ENCODE measurements around the gene ALK.

ALK gene

DNA sequence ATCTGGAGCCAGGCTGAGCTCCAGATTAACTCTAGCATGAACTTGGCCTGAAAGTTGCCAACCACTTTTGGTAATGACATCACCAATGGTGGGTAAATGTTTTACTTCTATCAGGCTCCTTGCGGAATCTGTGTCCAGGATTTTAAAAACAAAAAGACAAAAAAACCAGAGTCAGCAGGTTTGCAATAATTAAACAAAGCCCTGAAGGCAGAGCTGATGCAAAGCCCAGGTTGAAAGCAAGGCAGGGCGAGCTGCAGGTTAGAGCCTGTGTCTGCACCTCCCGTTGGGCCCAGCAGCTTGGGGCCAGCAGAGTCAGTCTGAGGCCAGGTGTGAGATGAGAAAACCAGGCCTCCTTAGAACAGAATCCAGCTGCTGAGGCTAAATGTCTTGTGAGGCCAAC is 29.1 kb upstream of the ALK start:
- no peak for TF ChIP-seq CTCF (IDR thresholded peaks at IDR 0.05; ENCODE audit: borderline replicate concordance, insufficient read depth, low read depth, low read length)
- H3K4me3 ChIP-seq (ENCODE audit: low read depth, low read length), result no peak overlapping the region

DNA sequence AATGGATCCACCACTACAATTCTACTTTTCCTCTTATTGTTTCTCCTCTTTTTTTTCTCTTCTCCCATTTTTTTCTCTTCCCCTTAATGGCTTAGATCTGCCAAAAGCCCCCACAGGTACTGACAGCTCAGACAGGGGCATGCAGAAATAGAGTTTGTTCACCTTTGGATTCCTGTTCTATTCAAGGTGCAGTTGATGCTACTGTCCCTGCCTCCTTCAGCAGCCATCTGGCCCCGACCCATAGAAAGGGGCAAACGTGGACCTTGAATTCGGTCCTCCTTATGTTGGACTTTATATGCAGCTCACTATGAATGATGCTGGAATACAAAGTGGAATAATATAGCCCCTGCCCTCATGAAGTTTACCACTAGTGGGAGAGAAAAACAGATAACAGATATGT is 27.7 kb upstream of the ALK start:
- TF ChIP-seq CTCF (IDR thresholded peaks at IDR 0.05; ENCODE audit: borderline replicate concordance, insufficient read depth, low read depth, low read length), result no peak

DNA sequence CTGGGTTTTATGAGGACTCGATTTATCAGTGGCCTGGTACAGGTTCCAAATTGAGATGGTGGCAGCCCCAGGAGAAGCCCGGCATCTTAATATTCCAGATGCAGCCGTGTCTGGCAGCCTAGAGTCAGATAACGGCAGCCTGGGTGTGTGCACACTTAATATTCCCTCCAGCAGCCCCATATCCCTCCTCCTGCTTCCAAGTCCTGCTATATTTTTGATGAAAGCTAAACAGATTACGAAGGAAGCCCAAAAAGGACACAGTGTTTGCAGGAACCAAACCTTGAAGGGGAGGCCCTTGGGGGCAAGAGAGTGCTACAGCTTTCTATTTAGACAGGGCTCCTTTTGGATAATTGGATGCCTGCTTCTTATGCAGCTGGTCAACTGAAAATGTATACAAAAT is 25.1 kb upstream of the ALK start:
- H3K4me3 ChIP-seq (ENCODE audit: low read depth, low read length), result no peak overlapping the region
- no peak for TF ChIP-seq CTCF (IDR thresholded peaks at IDR 0.05; ENCODE audit: borderline replicate concordance, insufficient read depth, low read depth, low read length)

More for the DNA sequence above, 27.7 kb upstream of the ALK start:
- H3K4me3 ChIP-seq (ENCODE audit: low read depth, low read length), result no peak overlapping the region

DNA sequence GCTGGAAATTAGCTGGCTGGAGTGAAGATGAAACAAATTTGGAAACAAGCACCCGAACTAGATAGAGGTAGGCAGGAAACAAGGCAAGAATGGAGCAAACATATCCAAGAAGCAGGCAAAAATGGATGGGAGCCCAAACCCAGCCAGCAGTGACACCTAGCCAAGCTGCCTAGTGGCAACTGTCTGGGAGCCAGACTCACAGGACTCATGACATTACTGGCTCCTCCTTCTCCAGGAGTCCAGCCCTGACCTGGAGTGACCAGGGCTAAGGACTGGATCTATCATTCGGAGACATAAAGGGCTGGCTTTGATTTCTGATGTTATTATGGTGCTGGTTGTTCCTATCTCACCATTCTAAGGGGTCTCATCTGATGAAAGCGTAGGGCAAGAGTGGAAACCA is 21.3 kb upstream of the ALK start:
- H3K4me3 ChIP-seq (ENCODE audit: low read depth, low read length), result no peak overlapping the region
- TF ChIP-seq CTCF (IDR thresholded peaks at IDR 0.05; ENCODE audit: borderline replicate concordance, insufficient read depth, low read depth, low read length), result no peak

DNA sequence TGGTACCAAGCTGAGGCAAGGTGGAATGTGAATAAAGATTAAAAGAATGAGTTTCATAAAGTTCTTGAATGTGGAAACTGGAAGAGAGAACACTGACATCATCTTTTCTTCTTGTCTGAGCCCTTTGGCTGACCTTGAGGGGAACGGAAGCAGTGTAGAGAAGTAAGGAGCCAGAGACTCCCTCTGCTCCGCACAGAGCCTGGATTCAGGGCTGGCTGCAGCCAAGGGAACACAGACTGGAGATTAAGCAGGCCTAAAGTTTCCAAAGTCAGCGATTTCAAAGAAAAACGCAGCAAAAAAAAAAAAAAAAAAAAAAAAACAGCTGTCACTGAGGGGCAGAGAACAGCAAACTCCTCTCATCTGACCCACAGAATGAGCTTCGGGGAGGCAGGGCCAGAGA is 19.3 kb upstream of the ALK start:
- no peak for TF ChIP-seq CTCF (IDR thresholded peaks at IDR 0.05; ENCODE audit: borderline replicate concordance, insufficient read depth, low read depth, low read length)

DNA sequence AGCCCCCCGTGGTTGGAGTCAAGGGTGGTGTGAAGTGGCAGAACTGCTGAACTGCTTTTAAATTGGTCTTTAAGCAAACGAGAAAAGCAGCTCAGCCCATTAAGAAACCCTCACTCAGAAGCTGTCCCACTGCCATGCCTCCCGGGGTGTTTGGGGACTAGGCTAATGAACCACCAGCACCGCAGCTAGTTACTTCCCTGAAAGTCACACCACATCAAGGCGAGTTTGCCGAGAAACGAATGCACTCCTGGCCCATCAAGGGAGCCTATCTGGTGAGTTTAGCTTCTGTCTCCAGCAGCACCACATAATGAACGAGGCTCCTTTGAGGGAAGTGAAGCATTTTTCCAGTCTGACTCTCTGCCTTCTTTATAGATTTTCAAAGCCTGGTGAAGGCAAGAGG is 14.6 kb upstream of the ALK start:
- TF ChIP-seq CTCF (IDR thresholded peaks at IDR 0.05; ENCODE audit: borderline replicate concordance, insufficient read depth, low read depth, low read length), result no peak
- no peak overlapping the region for H3K4me3 ChIP-seq (ENCODE audit: low read depth, low read length)

More for the DNA sequence above, 19.3 kb upstream of the ALK start:
- no peak overlapping the region for H3K4me3 ChIP-seq (ENCODE audit: low read depth, low read length)

GRCh38 chr2:29931818-29932217 is 10.4 kb upstream of the ALK start:
- TF ChIP-seq CTCF (IDR thresholded peaks at IDR 0.05; ENCODE audit: borderline replicate concordance, insufficient read depth, low read depth, low read length), result no peak
- no peak overlapping the region for H3K4me3 ChIP-seq (ENCODE audit: low read depth, low read length)
